ENCODE results near the gene ARCN1.
A peak's percentile ranks its signal among the peaks of the same experiment; 100 is the strongest.
"Not testable (repeated sequence)": the region's sequence is repeated elsewhere in the genome, so short reads cannot be mapped to it uniquely, and the experiment has no call there.

Gene ARCN1

DNA sequence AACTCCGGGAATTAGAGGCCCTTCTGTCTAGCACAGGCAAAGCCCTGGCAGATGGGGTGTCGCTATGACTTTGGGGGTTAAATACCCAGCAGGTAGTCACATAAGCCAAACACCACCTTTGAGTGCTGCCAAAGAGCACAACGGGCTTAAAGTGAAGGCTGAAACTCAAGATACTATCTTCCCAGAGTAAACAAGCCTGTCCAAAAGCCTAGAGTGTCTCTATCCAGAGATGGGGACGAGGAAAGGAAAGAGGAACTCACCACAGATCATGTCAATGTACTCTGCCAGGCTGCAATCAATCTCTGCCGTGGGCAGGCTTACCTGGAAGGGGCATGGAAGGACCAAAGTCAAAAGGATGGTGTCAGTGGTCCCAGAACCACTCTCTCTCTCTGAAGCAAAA, 26.7 kb upstream of the ARCN1 start:
- no peak for DNase-seq

DNA sequence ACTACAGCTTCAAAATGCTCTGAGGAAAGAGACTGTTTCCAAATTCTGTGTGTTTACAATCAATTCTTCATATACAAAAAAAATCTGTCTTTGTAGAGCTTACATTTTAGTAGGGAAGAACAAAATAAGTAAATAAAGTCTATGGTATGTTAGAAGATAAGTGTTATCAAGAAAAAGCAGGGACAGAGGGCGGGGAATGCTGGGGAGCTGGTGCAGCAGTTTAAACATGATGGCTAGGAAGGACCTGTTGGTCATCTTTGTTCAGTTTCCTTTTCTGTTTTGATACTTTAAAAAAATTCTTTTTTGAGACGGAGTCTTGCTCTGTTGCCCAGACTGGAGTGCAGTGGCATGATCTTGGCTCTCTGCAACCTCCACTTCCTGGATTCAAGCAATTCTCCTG, 25.1 kb upstream of the ARCN1 start:
- DNase-seq: no peak

DNA sequence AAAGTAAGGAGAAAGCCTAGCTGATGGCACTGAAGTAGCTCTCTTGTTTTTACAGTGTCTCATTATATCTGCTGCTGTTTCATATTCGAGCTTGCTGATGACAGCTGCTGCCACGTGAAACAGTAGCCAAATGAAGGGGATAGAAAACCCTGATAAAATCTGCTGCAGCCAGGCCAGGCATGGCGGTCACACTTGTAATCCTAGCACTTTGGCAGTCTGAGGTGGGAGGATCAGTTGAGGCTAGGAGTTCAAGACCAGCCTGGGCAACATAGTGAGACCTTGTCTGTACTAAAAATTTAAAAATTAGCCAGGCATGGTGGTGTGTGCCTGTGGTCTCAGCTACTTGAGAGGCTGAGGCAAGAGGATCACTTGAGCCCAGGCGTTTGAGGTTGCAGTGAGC, 19.9 kb upstream of the ARCN1 start:
- no peak for DNase-seq

DNA sequence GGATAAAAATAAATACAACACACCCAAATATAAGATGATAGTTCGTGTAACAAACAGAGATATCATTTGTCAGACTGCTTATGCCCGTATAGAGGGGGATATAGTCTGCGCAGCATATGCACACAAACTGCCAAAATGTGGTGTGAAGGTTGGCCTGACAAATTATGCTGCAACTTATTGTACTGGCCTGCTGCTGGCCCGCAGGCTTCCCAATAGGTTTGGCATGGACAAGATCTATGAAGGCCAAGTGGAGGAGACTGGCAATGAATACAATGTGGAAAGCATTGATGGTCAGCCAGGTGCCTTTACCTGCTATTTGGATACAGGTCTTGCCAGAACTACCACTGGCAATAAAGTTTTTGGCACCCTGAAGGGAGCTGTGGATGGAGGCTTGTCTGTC, 11.4 kb upstream of the ARCN1 start:
- DNase-seq: no peak

DNA sequence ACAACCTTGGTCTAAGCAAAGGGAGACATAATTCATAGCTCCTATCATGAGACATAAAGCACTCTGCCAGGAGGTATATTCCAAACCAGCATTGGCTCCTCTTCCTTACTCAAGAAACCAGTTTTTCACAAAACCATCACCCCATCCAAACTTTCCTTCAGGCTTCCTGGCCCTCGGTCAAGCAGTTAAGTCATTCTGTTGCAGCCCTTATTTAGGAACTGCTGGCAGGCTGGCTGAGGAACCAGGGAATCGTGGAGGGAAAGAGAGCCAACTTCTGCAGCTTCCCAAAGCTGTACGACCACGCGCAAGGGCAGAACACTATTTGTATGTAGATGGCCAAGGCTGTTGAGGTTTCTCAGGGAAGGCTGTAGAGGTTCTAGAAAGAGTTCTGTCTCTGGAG, 7.2 kb upstream of the ARCN1 start:
- no peak for DNase-seq

DNA sequence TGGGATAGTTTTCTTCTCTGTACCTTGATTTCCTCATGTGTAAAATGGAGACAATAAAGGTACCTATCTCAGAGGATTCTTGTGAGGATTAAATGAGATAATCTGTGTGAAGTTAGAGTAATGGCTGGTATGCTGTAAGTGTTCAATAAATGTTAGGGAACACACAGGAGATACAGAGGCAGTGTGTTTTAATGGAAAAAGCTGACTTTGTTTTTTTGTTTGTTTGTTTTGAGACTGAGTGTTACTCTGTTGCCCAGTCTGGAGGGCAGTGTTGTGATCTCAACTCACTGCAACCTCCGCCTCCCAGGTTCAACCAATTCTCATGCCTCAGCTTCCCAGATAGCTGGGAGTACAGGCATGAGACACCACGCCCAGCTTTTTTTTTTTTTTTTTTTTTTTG, 2.5 kb upstream of the ARCN1 start:
- DNase-seq: no peak

DNA sequence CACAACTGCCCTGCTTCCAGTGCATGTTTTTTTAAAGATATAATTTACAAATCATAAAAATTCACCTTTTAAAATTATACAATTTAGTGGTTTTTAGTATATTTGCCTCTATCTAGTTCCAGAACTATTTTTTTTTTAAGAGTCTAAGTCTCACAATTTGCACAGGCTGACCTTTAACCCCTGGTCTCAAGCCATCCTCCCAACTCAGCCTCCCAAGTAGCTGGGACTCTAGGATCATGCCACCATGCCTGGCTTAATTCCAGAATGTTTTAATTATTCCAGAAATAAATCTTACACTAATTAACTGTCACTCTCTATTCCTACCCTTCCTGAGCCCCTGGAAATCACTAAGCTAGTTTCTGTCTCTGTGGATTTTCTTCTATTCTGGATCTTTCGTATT, 1.4 kb upstream of the ARCN1 start:
- no peak for DNase-seq

DNA sequence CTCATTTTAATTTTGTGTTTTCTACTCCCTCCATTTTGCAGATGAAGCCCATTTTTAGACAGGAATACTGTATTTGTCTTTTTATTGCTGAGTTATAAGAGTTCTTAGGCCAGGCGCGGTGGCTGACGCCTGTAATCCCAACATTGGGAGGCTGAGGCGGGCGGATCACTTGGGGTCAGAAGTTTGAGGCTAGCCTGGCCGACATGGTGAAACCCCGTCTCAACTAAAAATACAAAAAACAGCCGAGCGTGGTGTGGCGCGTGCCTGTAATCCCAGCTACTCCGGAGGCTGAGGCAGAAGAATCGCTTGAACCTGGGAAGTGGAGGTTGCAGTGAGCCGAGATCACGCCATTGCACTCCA, 528 bp upstream of the ARCN1 start:
- not testable (repeated sequence) for DNase-seq

DNA sequence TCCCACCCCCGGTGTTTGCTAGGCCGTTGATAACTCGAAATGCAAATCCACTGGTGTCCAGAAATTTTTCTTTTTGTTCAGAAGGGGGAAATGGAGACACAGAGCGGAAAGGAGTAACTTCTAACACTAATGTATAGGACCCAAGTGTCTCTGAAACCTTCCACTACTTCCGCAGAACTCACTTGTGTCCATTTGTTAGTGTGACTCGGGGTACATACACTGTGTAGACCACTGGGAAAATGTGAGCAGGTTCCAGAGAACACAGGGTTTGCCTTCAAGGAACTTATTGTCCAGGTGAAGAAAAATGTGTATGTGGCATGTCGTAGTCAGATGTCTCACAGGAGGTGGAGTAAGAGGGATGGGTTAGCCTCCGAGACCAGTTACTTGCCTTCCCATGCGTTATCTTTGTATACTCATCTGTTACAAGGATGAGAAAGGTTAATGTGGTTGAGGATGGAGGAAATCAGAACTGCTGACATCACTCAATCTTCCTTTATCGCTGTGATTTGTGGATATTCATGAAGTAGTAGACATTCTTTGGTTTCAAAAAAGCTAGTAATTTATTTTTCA, 857 bp downstream of the ARCN1 start:
- DNase-seq: peak; percentile 17

DNA sequence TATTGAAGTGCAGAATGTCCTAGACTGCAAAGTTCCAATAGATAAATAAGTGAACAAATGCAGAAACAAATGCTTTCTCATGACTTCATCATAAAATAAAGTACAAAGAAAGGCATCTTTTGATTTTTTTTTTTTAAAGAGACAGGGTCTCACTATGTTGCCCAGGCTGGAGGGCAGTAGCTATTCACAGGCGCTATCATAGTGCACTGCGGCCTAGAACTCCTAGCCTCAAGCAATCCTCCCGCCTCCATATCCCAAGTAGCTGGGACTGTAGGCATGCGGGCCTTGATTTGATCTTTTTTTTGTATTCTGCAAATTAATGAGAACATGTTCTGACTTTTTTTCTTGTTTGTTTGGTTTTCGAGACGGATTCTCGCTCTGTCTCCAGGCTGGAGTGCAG, 2.4 kb downstream of the ARCN1 start:
- no peak for DNase-seq

DNA sequence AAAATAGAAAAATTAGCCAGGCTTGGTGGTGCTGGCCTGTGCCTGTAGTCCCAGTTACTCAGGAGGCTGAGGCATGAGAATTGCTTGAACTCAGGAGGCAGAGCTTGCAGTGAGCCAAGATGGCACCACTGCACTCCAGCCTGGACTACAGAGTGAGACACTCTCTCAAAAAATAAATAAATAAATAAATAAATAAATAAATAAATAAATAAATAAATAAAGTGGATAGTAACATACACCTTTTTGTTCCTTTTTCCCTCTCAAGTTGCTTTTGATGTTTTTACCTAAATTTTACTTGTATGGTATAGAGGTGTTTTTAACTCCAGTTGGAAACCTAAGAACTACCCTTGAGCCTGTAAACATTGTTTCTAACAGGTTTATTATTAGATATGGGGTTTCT, 5.8 kb downstream of the ARCN1 start:
- not testable (repeated sequence) for DNase-seq

DNA sequence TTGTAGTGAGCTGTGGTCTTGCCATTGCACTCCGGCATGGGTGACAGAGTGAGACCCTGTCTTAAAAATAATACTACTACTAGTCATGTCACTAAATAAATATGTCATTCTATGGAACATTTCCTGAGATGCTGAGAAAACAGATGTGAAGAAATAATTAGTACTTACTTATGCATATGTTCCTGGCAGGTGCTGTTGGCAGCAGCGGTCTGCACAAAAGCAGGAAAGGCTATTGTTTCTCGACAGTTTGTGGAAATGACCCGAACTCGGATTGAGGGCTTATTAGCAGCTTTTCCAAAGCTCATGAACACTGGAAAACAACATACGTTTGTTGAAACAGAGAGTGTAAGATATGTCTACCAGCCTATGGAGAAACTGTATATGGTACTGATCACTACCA, 8.8 kb downstream of the ARCN1 start:
- no peak for DNase-seq

DNA sequence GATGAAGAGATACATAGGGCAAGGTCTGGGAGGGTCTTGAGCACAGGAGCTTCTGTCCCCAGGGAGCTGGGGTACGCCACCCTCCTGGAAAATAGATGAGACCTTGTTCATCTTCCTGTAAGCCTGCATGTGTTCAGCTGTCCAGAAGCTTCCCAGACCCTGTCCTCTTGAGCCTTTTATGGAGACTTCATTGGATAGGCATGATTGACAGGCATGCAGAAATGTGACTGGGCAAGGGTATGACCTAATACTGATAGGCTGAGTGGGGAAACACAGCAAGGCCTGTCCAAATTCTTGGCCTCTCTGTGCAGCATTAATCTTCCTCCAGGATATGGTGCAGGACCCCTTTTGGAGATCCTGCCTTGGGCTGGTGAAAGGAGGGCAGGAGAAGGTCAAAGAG, 15.7 kb downstream of the ARCN1 start:
- DNase-seq: no peak

DNA sequence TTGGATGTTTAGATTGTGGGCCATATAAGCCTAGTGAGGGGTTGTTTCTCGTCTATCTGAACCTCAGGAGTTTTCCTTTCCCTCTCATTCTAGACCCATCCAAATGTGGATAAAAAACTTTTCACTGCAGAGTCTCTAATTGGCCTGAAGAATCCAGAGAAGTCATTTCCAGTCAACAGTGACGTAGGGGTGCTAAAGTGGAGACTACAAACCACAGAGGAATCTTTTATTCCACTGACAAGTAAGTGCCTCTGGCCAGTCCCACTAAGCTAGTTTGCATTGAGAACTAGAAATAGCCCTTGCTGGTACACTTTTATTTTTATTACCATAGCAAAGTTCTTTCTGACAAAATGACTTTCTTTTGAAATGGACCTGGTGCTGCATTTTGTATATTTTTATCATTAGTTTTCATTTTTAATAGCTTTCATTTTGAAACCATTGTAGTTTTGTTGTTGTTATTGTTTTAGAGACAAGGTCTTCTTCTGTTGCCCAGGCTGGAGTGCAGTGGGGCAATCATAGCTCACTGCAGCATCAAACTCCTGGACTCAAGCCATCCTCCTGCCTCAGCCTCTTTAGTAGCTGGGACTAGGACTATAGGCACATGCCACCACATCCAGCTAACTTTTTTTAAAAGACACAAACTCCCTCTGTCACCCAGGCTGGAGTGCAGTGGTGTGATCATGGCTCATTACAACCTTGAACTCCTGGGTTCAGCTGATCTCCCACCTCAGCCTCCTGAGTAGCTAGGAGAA, 20.6 kb downstream of the ARCN1 start:
- DNase-seq: no peak

DNA sequence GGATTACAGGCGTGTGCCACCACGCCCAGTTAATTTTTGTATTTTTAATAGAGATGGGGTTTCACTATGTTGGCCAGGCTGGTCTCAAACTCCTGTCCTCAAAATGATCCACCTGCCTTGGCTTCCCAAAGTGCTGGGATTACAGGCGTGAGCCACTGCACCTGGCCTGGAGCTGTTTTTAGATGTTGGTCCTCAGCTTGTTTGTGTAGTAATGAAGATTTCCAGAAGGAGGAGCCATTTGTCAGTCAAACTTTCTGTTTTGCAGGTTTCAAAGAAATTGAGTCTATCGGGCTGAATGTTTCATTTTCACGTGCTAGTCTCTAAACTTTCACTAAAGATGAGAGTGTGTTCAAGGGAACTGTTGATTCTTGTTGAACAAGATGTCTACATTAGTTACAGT, 22.8 kb downstream of the ARCN1 start:
- not testable (repeated sequence) for DNase-seq

DNA sequence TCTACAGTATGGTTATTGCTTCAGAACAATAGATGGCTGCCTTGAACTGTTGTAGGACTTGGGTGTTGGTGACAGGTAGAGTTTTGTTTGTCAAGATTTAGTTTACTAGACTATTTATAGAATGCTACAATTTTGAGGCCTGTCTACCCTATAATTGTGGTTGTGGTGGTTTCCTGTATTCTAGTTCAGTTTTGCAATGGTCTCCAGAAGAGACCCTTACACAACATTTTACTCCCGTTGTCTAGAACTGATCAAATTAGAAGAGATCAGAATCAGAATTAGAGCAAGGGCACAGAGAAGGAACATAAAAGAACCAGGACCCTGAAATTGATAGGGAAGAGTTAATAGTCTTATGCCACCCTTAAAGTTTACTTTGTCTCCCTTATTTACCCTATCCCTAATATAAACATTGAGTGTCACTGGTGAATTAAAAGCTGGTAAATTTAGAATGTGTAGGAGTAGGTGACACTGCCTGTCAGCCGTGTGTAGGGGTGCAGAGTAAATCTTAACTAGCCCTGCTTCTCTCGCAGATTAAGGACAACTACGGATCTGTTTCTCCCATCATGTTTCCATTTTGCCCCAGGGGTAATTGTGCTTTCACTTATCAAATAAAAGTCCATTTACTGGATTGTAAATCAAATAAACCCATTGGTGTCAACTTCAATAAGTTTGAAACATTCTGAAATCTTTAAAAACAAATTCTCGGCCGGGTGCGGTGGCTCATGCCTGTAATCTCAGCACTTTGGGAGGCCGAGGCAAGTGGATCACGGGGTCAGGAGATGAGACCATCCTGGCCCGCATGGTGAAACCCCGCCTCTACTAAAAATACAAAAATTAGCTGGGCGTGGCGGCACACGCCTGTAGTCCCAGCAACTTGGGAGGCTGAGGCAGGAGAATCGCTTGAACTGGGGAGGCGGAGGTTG, 24.3 kb downstream of the ARCN1 start:
- no peak for DNase-seq

DNA sequence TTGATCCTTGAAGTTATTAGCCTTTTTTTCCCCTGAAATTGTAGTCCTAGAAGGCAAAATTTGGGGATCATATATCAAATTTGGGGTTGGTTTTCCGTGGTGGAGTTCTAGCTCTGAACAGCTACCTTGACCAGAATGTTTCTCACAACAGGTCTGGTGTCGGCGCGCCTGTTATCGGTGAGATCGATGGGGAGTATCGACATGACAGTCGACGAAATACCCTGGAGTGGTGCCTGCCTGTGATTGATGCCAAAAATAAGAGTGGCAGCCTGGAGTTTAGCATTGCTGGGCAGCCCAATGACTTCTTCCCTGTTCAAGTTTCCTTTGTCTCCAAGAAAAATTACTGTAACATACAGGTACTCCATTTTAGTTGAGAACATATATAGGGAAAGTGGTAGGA, 25.3 kb downstream of the ARCN1 start:
- no peak for DNase-seq

DNA sequence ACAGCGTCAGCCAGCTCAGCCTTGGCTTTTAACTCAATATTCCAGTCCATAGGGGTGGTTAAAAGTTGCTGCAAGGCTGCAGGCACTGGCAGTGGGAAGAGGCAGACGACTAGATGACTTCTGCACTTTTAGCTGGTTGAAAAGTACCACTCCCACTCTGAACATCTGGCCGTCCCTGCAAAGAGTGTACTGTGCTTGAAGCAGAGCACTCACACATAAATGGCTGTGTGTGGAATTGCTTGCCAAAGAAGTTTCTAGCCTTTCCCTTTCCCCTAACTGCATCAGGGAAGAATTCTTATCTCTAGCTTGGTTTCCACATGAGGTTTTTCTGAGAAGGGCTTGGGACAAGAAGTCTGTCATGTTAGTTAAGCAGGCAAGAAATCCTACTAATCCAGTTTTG, 30.1 kb downstream of the ARCN1 start:
- DNase-seq: no peak

DNA sequence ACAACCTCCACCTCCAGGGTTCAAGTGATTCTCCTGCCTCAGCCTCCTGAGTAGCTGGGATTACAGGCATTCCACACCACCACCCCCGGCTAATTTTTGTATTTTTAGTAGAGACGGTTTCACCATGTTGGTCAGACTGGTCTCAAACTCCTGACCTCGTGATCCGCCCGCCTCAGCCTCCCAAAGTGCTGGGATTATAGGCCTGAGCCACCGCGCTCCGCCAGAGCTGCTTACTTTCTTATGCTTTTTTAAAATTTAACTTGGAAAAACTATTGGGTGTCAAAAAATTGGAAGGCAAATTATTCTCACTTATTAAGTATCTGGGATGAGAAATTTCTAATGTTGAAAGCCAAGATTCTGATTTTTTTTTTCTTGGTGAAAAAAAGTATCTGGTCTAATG, 31.5 kb downstream of the ARCN1 start:
- not testable (repeated sequence) for DNase-seq

DNA sequence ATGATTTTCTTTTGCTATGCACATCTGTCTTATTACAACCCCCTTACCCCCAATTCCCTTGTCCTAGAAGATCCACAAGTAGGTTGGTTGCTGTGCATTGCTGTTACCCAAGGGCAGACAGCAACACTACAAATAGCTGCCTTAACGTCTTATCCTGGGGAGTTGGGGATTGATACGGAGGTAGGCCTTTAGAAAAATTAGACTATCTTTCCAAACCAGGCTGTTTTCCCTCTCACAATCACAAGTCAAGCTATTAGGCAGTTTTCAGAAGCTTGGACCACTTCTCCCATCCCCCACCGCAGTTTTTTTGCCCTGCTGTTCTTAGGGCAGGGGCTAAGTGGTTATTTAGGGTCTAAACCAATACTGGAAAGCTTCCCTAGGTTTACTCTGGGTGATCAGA, 32.4 kb downstream of the ARCN1 start:
- DNase-seq: no peak

DNA sequence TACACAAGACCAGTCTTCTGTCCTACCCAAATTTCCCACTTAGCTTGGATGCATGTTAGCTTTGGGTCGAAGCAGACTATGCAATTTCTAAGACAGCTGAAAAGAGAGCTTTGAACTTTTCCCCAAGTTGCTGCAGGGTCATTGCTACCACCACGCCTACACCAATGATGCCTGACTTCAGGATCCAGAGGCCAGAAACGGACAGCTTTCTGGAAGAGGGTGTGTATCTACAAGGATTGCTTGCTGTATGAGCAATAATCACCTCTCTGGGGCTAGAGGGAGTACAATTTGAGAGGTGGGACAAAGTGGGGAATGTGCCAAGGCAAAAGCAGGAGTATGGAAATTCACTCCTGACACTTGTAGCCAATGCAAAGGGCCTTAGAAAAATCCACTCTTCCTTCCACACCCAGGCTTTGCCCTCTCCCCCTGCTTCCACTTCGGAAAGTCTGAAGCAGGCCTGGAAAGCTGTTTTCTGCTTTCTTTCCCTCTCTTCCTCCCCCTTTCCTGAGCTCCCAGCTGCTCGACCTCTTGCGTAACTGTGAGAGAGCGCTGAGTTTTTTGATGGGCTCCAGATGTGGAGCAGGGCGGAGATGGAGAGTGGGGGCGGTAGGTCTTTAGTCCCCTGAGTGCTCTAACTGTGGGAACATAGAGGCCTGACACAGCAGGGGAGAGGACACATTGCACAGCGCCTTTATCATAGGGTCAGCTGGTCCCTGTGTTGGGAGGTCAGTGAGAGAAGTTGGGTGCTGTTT, 33.1 kb downstream of the ARCN1 start:
- DNase-seq: no peak

DNA sequence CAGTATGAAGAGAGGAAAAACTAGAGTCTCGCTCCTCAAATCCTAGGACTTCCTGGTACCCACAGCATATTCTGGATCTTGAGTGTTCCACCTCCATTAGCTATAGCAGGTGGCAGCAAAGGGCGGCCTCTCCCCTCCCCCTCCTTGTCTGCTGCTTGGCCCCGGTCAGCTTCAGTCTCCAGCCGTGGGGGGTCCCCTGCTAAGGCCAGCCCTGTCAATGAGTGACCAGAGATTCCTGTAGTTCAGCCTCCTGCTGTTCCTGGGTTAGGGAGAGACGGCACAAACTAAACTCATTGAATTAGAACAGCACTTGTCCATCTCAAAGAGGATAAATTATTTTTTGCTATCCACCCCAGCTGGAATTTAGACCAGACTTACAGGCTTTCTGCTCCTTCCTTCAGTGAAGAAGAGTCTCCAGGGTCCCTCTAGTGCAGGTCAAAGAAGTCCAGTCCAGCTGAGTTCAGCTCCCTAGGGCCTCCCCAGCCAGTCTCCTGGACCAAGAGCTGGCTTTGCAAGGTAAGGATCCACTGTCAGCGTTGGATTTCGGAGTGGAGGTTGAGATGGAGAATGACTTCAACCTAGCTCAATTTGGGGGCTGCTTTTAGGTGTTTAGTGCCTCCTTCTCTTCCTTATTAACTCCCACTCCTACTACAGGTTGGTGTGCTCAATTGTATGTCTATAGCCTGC, 34.1 kb downstream of the ARCN1 start:
- no peak for DNase-seq

DNA sequence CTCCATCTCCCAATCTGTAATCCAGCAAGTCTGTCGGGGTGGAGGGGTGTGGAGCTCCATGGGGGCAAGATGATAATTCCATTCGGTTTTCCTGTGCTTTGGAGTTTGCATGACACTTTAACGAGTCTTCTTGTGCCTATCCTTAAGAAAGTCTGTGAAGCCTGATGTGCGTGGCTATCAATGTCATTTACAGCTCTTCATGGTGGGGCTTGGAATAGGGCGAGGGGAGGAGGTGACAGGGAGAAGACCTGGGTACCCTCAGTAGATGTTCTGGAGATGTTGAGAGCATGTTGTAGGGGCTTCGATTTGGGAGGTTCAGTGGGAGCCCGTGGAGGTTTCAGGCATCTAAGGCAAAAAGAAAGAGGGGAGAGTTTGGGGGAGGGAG, 34.6 kb downstream of the ARCN1 start:
- no peak for DNase-seq
